GM10248 (cell line): Measurements from ENCODE around the gene NFIB.

Source experiments
- CTCF ChIA-PET: fragments of 300-600 bp; sonication (Branson Sonifier 250); formaldehyde crosslinking; extraction: SDS; loops from one replicate; lab custom pipeline; 2021; ENCODE audit warnings: antibody characterized with exemption; lab: Yijun Ruan, JAX
- POLR2A ChIA-PET: fragments of 350-650 bp; sonication (Branson Sonifier 250); formaldehyde crosslinking; extraction: SDS; loops from one replicate; lab custom pipeline; 2020; ENCODE audit warnings: antibody characterized with exemption; lab: Yijun Ruan, JAX
- DNase-seq: peaks from one replicate; pipeline ENCODE4 v3.0.0; 2012; ENCODE audit errors: extremely low spot score
- CTCF ChIP-seq: IDR thresholded peaks from 2 replicates; pipeline ENCODE4 v1.5.1; 2012; ENCODE audit warnings: mild to moderate bottlenecking, low read depth; ENCODE audit errors: extremely low read depth, missing control alignments, control extremely low read depth

NFIB gene

GRCh38 chr9:14188011-14188410 lies 125.9 kb downstream of the NFIB start:
- POLR2A ChIA-PET: no interaction called here
- DNase-seq: no peak
- CTCF ChIA-PET: interaction anchor here (1.5 kb wide), 1 partner anchor 12 kb away, joined by 3 read pairs; no protein-coding TSS in a partner anchor
- TF ChIP-seq CTCF: no peak

- CTCF ChIA-PET: interaction anchor here (1.2 kb wide), 1 partner anchor 9 kb away, joined by 4 read pairs; no protein-coding TSS in a partner anchor
- no peak for DNase-seq
- TF ChIP-seq CTCF: no peak
- POLR2A ChIA-PET: no interaction called here
These were observed 127.8 kb downstream of the NFIB start for GRCh38 chr9:14186096-14186495.

DNA sequence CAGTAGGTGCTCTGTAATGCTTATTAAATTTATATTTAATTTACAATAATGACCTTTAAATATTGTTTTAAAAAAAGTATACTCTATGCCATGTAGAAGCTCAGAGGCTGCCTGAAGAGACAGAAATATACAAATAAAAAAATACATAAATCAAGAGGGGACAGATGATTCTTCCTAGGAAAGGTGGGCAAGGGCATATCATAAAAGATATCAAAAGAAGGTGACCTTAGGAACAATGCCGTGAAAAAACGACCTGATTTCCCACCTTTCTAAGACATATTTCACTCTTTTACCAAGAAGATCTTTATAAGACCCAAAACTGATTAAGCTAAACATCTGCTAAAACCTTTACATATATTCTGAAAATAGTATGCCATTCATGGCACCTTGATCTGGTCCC lies 128.9 kb downstream of the NFIB start:
- POLR2A ChIA-PET: no interaction called here
- TF ChIP-seq CTCF: no peak
- CTCF ChIA-PET: no interaction called here
- DNase-seq: no peak

DNA sequence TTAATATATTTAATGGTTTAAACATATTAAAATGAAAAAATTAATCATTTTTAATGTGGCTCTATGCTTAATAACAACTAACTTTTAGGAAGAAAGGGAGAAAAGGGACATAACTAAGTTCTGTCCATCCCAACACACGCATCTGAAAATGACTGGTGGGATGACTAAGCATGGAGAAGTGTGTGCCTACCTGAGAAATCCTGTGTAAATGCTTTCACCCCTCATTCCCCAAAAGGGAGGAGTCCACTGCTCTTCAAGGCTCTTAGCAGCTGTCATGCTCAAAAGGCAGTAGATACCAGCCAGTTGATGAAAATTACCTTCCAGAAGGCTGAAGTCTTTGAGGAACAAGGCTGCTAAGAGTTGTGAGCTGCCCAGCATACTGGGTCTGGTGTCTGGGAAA lies 130.9 kb downstream of the NFIB start:
- DNase-seq: no peak
- no peak for TF ChIP-seq CTCF
- ChIA-PET POLR2A (no interaction called here), CTCF (no interaction called here)

DNA sequence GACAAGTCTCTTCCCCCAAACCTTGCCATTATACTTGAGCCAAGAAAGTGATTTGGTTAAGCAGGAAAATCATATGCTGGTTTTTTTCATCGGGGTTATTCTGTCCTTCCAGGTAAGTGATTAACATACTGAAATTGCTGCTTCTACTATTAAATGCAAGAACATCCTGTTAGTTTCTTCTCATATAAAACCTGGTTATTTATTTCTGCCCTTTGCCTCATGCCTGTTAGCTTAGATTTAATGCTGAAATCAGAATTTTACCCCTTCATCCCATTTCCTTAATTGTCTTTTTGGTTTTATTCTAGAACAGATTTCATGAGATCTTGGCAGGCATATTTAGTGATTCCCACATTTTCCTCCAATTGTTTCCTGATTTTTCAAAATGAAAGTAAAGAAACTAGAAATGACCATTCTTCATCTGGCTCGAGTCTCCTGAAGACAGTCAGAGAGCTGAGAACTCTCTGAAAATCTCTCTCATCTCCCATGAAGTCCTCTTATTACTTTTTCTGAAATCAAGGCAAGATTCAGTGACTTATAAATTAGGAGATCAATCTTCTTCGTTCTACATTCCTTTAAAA lies 132.9 kb downstream of the NFIB start:
- CTCF ChIA-PET: interaction anchor here (1.0 kb wide), 1 partner anchor 55 kb away, joined by 3 read pairs; no protein-coding TSS in a partner anchor
- no peak for TF ChIP-seq CTCF
- POLR2A ChIA-PET: no interaction called here
- no peak for DNase-seq

DNA sequence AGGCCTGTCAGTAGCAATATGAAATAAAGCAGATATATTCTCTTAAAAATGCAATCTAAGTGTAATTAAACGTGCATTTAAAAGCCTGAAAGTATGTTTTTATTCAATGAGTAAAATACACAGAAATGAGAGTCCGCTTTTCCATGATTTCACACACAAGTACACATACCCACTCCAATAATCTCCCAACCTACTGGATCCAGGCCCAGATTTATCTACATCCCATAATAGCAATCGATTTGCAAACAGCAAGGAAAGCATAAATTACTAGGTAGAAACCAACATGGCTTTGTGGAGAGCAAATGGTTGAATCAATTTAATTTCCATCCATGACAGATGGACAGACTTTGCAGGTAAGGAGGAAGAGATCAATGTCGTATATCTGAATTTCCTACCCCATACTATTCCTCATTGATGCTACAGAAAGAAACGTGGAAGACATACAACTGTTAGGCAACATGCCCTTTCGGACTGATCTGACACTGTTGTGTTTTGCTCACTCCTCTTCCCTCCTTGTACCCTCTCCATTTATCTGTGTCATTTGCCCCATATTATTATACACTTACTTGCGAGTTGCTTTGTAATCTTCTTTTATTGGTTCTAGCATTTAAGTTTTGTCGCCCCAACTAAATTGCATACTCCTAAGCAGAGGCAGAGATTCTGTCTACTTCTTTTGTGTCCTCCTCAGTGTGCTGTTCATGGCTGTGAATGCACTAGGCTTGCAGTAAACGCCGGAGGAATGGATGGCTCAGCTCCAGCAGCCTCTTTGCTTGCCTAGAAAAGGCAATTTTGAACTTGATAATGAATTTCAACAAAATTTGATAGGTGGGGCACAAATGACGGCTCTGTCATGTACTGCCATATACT lies 133.6 kb downstream of the NFIB start:
- CTCF ChIA-PET: interaction anchor here (1.0 kb wide), 1 partner anchor 55 kb away, joined by 3 read pairs; no protein-coding TSS in a partner anchor
- no peak for DNase-seq
- POLR2A ChIA-PET: no interaction called here
- no peak for TF ChIP-seq CTCF
